ENCODE results near the gene C12orf42. TPM values are rescaled to one million over a fixed set of nuclear protein-coding genes. Genes with fewer than 3 reads are reported as not detected.

The C12orf42 gene
- total RNA-seq, 3 donors from 2014 or later (not counting 1 experiment from before 2014, with no cell fraction given): 1.3 to 1.7 (median 1.6) TPM

DNA sequence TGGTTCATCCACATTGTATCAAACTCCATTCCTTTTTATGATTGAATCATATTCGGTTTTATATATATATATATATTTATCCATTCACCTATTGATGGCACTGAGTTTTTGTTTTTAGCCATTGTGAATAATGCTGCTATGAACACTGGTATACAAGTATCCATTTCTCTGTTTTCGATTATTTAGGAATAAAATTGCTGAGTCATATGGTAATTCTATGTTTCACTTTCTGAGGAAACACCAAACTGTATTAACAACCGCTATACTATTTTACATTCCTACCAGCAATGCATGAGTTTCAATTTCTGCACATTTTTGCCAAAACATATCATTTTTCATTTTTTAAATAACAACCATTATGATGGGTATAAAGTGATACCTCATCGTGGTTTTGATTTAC lies 104.7 kb downstream of the C12orf42 start:
- Histone ChIP-seq H3K4me3 (ENCODE audit: low read length) (no peak overlapping the region), H3K27ac (ENCODE audit: low read length) (no peak overlapping the region), H3K27me3 (ENCODE audit: control insufficient read depth, insufficient read depth, low read length) (no peaks in the 10 kb centered on the region), H3K4me1 (ENCODE audit: control insufficient read depth, insufficient read depth, low read length) (no peaks in the 10 kb centered on the region), H3K9me3 (ENCODE audit: control insufficient read depth, insufficient read depth, low read length) (no peaks in the 10 kb centered on the region), H3K36me3 (ENCODE audit: control insufficient read depth, insufficient read depth, low read length) (no peaks in the 10 kb centered on the region)
- no peaks in the 10 kb centered on the region for H3K36me3 Mint-ChIP-seq
- H3K27me3 Mint-ChIP-seq (ENCODE audit: low read depth in 2 of 2): no peaks in the 10 kb centered on the region
- ATAC-seq (no peak), DNase-seq (no peak)
- no peak overlapping the region for H3K4me3 Mint-ChIP-seq
- intact Hi-C loops (cut with micrococcal nuclease): no loop called here
- WGBS (ENCODE audit: insufficient coverage): 100% methylated on average over 1 of the region's 4 CpGs
- H3K4me1 Mint-ChIP-seq: no peaks in the 10 kb centered on the region
- no peak overlapping the region for H3K27ac Mint-ChIP-seq
- peaks cover 3 to 13% of the 10 kb centered on the region in 2 donors for H3K9me3 Mint-ChIP-seq
- TF ChIP-seq, protein P1, sequence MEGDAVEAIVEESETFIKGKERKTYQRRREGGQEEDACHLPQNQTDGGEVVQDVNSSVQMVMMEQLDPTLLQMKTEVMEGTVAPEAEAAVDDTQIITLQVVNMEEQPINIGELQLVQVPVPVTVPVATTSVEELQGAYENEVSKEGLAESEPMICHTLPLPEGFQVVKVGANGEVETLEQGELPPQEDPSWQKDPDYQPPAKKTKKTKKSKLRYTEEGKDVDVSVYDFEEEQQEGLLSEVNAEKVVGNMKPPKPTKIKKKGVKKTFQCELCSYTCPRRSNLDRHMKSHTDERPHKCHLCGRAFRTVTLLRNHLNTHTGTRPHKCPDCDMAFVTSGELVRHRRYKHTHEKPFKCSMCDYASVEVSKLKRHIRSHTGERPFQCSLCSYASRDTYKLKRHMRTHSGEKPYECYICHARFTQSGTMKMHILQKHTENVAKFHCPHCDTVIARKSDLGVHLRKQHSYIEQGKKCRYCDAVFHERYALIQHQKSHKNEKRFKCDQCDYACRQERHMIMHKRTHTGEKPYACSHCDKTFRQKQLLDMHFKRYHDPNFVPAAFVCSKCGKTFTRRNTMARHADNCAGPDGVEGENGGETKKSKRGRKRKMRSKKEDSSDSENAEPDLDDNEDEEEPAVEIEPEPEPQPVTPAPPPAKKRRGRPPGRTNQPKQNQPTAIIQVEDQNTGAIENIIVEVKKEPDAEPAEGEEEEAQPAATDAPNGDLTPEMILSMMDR (IDR thresholded peaks at IDR 0.05): no peak

DNA sequence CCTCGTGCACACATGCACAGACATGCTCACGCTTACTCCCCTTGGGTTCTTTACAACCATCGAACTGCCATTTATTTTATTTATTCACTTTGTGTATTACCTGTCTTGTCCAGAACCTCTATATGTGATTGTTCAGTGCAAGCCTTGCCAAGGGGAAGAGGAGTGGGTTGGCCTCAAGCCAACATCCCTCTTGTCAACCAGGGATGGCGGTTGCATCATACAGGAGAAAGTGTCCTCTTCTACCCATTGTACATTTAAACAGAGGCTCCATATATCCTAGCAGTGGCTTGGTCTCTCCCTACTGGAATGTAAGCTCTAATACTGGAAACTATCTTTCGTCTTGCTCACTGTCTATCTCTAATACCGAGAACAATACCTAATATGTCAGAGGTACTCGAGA lies 108.4 kb downstream of the C12orf42 start:
- 95% methylated on average over 7 of the region's 7 CpGs for WGBS (ENCODE audit: insufficient coverage)
- intact Hi-C loops (cut with micrococcal nuclease): no loop called here
- no peak overlapping the region for H3K27ac ChIP-seq (ENCODE audit: low read length)
- ATAC-seq: no peak
- no peak overlapping the region for H3K27ac Mint-ChIP-seq
- H3K4me1 Mint-ChIP-seq: no peaks in the 10 kb centered on the region
- H3K27me3 ChIP-seq (ENCODE audit: control insufficient read depth, insufficient read depth, low read length): no peaks in the 10 kb centered on the region
- DNase-seq: no peak
- no peaks in the 10 kb centered on the region for H3K9me3 ChIP-seq (ENCODE audit: control insufficient read depth, insufficient read depth, low read length)
- H3K36me3 ChIP-seq (ENCODE audit: control insufficient read depth, insufficient read depth, low read length): no peaks in the 10 kb centered on the region
- H3K36me3 Mint-ChIP-seq: no peaks in the 10 kb centered on the region
- no peaks in the 10 kb centered on the region for H3K27me3 Mint-ChIP-seq (ENCODE audit: low read depth in 2 of 2)
- no peak overlapping the region for H3K4me3 ChIP-seq (ENCODE audit: low read length)
- no peaks in the 10 kb centered on the region for H3K4me1 ChIP-seq (ENCODE audit: control insufficient read depth, insufficient read depth, low read length)
- peaks cover 3 to 8% of the 10 kb centered on the region in 2 donors for H3K9me3 Mint-ChIP-seq
- H3K4me3 Mint-ChIP-seq: no peak overlapping the region
- TF ChIP-seq, protein P1 (IDR thresholded peaks at IDR 0.05): no peak

DNA sequence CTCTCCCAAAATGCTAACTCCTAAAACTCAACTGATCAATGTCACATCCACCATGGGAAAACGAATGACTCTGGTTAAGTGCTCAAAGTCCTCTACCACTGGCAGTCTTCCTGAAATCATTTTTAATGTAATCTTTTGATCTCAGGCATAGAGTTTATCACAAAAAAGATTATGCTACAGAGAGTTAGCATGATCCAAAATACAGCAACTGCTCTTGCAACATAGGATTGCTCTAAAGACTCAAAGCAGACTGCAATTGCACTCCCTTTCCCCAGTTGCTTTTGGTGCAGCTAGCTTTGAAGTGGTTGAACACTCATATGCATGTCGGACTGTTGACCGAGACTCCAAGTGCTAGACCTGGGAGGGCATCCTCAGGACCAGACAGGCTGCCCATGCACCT lies 109.3 kb downstream of the C12orf42 start:
- Histone ChIP-seq H3K9me3 (ENCODE audit: control insufficient read depth, insufficient read depth, low read length) (no peaks in the 10 kb centered on the region), H3K27ac (ENCODE audit: low read length) (no peak overlapping the region), H3K27me3 (ENCODE audit: control insufficient read depth, insufficient read depth, low read length) (no peaks in the 10 kb centered on the region), H3K36me3 (ENCODE audit: control insufficient read depth, insufficient read depth, low read length) (no peaks in the 10 kb centered on the region), H3K4me3 (ENCODE audit: low read length) (no peak overlapping the region), H3K4me1 (ENCODE audit: control insufficient read depth, insufficient read depth, low read length) (no peaks in the 10 kb centered on the region)
- Mint-ChIP-seq H3K27ac (no peak overlapping the region), H3K4me1 (no peaks in the 10 kb centered on the region), H3K4me3 (no peak overlapping the region), H3K36me3 (no peaks in the 10 kb centered on the region), H3K27me3 (ENCODE audit: low read depth in 2 of 2) (no peaks in the 10 kb centered on the region), H3K9me3 (peaks cover 3 to 8% of the 10 kb centered on the region in 2 donors)
- WGBS (ENCODE audit: insufficient coverage): 95% methylated on average over 3 of the region's 3 CpGs
- TF ChIP-seq, protein P1 (IDR thresholded peaks at IDR 0.05): no peak
- ATAC-seq: no peak
- intact Hi-C loops (cut with micrococcal nuclease): no loop called here
- DNase-seq: no peak

DNA sequence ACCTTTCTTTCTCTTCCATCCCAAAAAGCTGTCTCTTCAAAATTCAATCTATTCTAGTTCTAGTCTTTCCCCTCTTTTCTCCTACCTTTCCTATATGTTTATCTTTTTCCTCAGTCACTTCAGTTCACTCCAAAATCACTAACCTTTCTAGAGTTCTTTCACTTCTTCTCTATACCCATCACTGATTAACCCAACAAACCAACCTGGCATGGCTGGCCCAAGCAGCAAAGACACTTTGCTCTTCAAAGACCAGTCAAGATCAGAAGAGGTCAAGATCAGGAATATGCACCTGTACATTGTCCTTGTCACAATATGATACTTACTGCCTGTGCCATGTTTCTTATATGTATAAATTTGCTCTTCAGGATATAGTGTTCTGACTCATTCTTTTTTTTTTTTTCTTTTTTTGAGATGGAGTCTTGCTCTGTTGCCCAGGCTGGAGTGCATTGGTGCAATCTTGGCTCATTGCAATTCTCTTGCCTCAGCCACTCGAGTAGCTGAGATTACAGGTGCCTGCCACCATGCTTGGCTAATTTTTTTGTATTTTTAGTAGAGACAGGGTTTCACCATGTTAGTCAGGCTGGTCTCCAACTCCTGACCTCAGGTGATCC lies 112.9 kb downstream of the C12orf42 start:
- H3K27me3 ChIP-seq (ENCODE audit: control insufficient read depth, insufficient read depth, low read length): no peaks in the 10 kb centered on the region
- intact Hi-C loops (cut with micrococcal nuclease): no loop called here
- H3K4me3 Mint-ChIP-seq: no peak overlapping the region
- H3K4me1 ChIP-seq (ENCODE audit: control insufficient read depth, insufficient read depth, low read length): no peaks in the 10 kb centered on the region
- no peaks in the 10 kb centered on the region for H3K36me3 ChIP-seq (ENCODE audit: control insufficient read depth, insufficient read depth, low read length)
- peaks cover 2% of the 10 kb centered on the region in 2 donors for H3K9me3 Mint-ChIP-seq
- TF ChIP-seq, protein P1 (IDR thresholded peaks at IDR 0.05): no peak
- H3K27ac Mint-ChIP-seq: no peak overlapping the region
- H3K9me3 ChIP-seq (ENCODE audit: control insufficient read depth, insufficient read depth, low read length): no peaks in the 10 kb centered on the region
- 55% methylated on average over 1 of the region's 1 CpG for WGBS (ENCODE audit: insufficient coverage)
- ATAC-seq (no peak), DNase-seq (no peak)
- no peaks in the 10 kb centered on the region for H3K4me1 Mint-ChIP-seq
- H3K4me3 ChIP-seq (ENCODE audit: low read length): no peak overlapping the region
- H3K36me3 Mint-ChIP-seq: no peaks in the 10 kb centered on the region
- no peaks in the 10 kb centered on the region for H3K27me3 Mint-ChIP-seq (ENCODE audit: low read depth in 2 of 2)
- no peak overlapping the region for H3K27ac ChIP-seq (ENCODE audit: low read length)
